Muscle layer of colon (tissue), 2 donors: ENCODE data around the gene GP5.

Experiments used
- H3K27ac ChIP-seq: one replicate; pipeline ENCODE4 v1.7.0; 2013; ENCODE audit warnings: low read depth, mild to moderate bottlenecking, low read length, moderate library complexity
- H3K27me3 ChIP-seq, 2 donors: one replicate each; pipeline ENCODE4 v1.7.0; 2013; ENCODE audit warnings: low read length in 2 of 2, mild to moderate bottlenecking in 2 of 2; ENCODE audit not compliant: insufficient read depth in 2 of 2, control insufficient read depth in 1 of 2
- H3K36me3 ChIP-seq: one replicate; pipeline ENCODE4 v1.7.0; 2013; ENCODE audit warnings: mild to moderate bottlenecking, low read length; ENCODE audit not compliant: insufficient read depth
- H3K4me1 ChIP-seq: one replicate; pipeline ENCODE4 v1.7.0; 2013; ENCODE audit warnings: mild to moderate bottlenecking, low read length; ENCODE audit not compliant: insufficient read depth
- H3K4me3 ChIP-seq, 2 donors: one replicate each; pipeline ENCODE4 v1.7.0; 2013; ENCODE audit warnings: low read length in 2 of 2, low read depth in 1 of 2, mild to moderate bottlenecking in 1 of 2, moderate library complexity in 1 of 2
- H3K9ac ChIP-seq: one replicate; pipeline ENCODE4 v1.7.0; 2013; ENCODE audit warnings: low read length
- H3K9me3 ChIP-seq: one replicate; pipeline ENCODE4 v1.7.0; 2013; ENCODE audit warnings: mild to moderate bottlenecking, low read length
- donor health status: abdominal sarcoma.
- donor health status: Adenocarcinoma of cecum.

GP5 gene

DNA sequence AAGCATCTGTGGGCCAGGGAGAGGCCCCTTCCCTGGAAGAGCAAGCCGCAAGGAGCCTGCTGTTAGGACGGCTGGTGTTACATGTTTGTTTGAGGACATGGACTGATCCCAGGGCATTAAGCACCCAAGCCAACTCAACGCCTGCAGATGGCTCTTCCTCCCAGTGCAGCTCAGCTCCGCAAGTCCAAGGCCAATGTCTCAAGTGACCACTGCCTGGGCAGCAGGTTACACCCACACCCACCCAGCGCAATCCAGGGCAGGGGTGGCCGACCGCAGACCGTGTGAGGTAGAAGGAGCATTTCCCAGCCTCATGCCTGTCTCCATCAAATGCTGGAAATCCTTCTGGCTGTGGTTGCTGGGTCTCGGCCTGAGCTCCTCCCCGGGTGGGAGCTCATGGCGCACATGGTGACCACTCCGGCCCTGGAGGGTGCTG lies 14.5 kb downstream of the GP5 start:
- H3K27me3 ChIP-seq: no peaks in the 10 kb centered on the region
- no peaks in the 10 kb centered on the region for H3K9me3 ChIP-seq
- no peak overlapping the region for H3K27ac ChIP-seq
- H3K9ac ChIP-seq: no peak overlapping the region
- H3K4me3 ChIP-seq: no peak overlapping the region
- no peaks in the 10 kb centered on the region for H3K36me3 ChIP-seq
- no peaks in the 10 kb centered on the region for H3K4me1 ChIP-seq

DNA sequence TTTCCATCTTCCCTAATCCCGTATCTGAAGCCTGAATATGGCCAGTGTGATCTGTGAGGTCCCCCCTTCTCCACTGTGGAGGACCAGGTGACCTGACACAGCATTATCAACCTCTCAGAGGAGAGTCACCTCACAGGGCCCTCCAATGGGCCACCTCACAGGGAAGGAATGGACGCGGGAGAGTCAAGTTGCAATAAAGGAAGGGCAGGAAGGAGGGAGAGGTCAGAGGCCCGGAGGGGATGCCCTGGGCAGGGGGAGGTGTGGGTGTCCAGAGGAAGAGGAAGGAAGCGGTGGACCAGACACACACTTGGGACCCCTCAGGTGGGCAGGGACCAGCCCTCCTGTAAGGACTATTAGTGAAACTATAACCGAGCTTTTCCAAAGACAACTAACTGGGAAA lies 14.9 kb downstream of the GP5 start:
- Histone ChIP-seq H3K4me1 (no peaks in the 10 kb centered on the region), H3K9me3 (no peaks in the 10 kb centered on the region), H3K36me3 (no peaks in the 10 kb centered on the region), H3K4me3 (no peak overlapping the region), H3K27ac (no peak overlapping the region), H3K9ac (no peak overlapping the region), H3K27me3 (no peaks in the 10 kb centered on the region)

DNA sequence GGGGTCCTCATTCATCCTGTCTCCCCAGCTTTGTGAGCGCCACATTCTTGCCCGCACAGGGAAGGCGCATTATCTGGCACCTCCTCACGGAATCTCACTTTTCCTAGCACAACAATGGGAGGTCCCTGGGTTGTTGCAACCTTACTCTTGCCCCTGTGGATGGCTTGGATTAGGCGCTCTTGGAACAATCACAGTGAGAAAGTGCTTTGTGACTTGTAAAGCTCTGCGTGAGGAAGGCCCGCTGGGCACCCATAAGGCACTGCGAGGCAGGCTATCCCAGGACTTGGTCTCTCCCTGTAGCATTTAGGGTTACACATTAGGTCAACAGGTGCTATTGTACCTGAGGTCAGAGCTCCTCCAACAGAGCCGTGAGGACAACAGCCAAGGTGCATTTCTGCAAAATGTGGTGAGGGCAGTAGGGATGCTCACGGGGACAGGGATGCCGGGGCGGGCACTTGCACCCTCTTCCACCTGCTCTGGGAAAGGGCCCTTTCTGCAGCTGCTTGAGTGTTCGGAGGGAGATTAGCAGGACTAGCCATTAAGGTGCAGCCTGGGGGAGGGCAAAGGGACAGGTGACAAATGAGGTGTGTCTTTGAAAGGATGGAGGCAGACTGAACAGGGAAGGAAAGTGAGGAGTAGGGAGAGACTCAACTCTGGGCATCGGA lies 15.7 kb downstream of the GP5 start:
- no peak overlapping the region for H3K4me3 ChIP-seq
- H3K27me3 ChIP-seq: no peaks in the 10 kb centered on the region

DNA sequence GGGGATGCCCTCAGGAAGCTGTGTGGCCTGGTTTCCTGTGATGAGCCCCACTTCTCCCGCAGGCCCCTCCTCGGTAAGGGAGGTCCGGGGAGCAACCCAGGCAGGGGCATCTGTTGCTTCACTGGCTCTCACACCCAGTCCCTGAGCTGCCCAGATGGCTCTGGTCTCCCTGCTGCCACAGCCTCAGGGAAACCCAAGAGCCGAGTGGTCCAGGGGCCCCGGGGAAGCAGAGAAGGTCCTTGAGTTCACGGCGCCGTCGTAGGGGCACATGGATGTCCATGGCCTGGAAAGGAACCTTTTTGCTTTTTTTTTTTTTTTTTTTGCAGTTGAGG lies 16.2 kb downstream of the GP5 start:
- Histone ChIP-seq H3K4me1 (no peaks in the 10 kb centered on the region), H3K36me3 (no peaks in the 10 kb centered on the region), H3K9me3 (no peaks in the 10 kb centered on the region), H3K4me3 (no peak overlapping the region), H3K27ac (no peak overlapping the region), H3K27me3 (no peaks in the 10 kb centered on the region), H3K9ac (no peak overlapping the region)

More for the DNA sequence above, 15.7 kb downstream of the GP5 start:
- no peak overlapping the region for H3K27ac ChIP-seq
- no peaks in the 10 kb centered on the region for H3K9me3 ChIP-seq
- no peak overlapping the region for H3K9ac ChIP-seq
- H3K36me3 ChIP-seq: no peaks in the 10 kb centered on the region
- no peaks in the 10 kb centered on the region for H3K4me1 ChIP-seq

DNA sequence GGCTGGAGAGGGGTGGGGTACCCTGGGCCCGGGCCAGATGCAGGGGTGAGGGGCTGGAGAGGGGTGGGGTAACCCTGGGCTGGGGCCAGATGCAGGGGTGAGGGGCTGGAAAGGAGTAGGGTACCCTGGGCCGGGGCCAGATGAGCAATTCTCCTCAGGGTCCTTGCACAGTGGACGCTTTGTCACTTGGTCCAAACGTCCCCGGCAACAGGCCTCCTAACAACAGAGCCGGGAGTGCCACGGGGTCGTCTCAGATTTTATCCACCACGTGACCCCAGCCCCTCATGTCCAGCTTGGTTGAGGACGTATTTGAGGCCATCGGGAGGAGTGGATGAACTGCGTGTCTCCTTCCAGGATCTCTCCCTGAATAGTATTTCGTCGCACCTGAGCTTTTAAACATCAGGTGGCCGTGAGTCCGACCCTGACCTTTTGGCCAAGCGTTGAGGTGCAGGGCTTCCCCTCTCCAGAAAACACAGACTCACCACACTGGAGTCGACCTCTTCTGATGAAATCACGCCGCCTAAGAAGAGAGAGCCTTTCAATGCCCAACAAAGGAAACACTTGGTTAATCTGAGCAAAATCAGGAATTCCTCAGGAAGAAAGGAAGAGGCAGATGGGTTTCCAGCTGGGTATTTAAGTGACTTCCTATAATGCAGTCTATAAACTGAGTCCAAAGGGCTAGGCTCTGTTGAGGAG lies 16.7 kb downstream of the GP5 start:
- no peak overlapping the region for H3K27ac ChIP-seq
- H3K4me3 ChIP-seq: no peak overlapping the region
- no peaks in the 10 kb centered on the region for H3K36me3 ChIP-seq
- no peak overlapping the region for H3K9ac ChIP-seq
- no peaks in the 10 kb centered on the region for H3K9me3 ChIP-seq
- H3K4me1 ChIP-seq: no peaks in the 10 kb centered on the region
- H3K27me3 ChIP-seq: no peaks in the 10 kb centered on the region

DNA sequence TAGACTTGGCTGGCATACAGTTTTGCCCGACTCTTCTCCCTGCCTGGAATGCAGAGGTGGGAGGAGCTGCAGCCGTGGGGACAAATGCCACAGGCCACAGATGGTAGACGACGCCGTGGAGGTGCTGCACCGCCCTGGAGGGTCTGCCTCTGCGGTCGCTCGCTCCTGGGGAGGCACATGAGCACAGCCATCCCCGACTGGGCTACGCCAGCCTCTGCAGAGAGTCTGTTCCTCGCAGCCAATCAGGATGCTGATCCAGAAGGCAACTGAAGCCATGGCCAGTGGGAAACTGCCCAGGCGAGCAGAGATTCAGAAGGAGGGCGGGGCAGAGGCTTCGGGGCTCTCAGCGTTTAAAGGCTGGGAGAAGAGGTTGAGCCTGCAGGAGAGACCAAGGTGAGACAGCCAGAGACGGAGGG lies 17.6 kb downstream of the GP5 start:
- Histone ChIP-seq H3K9ac (no peak overlapping the region), H3K4me3 (no peak overlapping the region), H3K27ac (no peak overlapping the region)

DNA sequence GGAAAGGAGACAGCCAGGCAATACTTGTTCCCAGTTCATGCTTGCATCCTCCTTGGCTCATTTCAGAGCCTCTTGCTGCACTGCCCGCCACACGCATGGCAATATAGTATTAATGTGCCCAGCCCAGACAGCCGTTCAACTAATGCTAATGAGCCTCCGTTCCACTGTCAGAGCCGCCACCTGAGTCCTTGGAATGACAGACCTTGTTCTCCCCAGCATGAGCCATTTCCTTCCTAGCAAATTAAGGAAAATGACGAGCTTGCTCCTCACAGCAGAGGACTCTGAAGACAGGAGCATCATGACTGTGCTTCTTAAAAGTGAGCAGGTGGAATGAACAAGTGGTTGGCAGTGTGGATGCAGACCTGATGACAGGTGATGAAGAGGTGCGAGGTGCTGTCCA lies 18.7 kb downstream of the GP5 start:
- Histone ChIP-seq H3K4me3 (no peak overlapping the region), H3K27me3 (no peaks in the 10 kb centered on the region), H3K36me3 (no peaks in the 10 kb centered on the region), H3K9ac (no peak overlapping the region), H3K27ac (no peak overlapping the region), H3K9me3 (no peaks in the 10 kb centered on the region), H3K4me1 (no peaks in the 10 kb centered on the region)

More for the DNA sequence above, 17.6 kb downstream of the GP5 start:
- H3K36me3 ChIP-seq: no peaks in the 10 kb centered on the region
- no peaks in the 10 kb centered on the region for H3K9me3 ChIP-seq
- no peaks in the 10 kb centered on the region for H3K27me3 ChIP-seq
- no peaks in the 10 kb centered on the region for H3K4me1 ChIP-seq

DNA sequence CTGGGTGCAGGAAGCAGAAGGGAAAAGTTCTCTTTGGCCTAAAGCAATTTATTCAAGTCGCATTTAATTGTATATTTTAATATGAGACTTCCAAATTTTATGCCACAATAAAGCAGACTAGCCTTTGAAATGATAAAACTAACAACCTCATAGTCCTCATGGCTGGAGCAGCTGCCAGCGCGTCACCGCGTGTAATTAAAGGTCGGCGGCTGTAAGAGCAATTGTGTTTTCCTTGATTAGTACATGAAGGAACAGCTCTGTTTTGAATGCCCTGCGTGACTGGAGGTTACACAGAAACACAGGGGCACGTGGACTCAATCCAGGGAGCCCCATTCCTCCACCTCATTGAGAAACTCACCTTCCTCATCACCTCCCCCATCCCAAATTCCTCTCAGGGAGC lies 19.4 kb downstream of the GP5 start:
- H3K4me3 ChIP-seq: no peak overlapping the region
- H3K9me3 ChIP-seq: no peaks in the 10 kb centered on the region
- peaks cover 0 to 4% of the 10 kb centered on the region in 2 donors for H3K27me3 ChIP-seq
- H3K36me3 ChIP-seq: no peaks in the 10 kb centered on the region
- no peaks in the 10 kb centered on the region for H3K4me1 ChIP-seq
- H3K9ac ChIP-seq: no peak overlapping the region
- no peak overlapping the region for H3K27ac ChIP-seq

DNA sequence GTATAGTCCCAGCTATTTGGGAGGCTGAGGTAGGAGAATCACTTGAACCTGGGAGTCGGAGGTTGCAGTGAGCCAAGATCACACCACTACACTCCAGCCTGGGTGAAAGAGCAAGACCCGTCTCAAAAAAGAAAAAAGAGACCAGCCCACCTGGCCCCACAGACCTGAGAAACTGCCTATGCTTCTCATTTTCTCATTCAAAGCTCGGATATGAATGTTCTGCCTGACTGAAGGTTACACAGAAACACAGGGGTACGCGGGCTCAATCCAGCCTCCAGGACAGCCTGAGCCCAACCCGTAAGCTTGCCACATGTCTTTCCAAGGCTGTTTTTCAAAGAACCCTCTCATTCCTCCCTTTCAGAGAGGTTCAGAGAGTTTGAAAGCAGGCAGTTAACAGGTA lies 19.8 kb downstream of the GP5 start:
- Histone ChIP-seq H3K36me3 (no peaks in the 10 kb centered on the region), H3K4me1 (no peaks in the 10 kb centered on the region), H3K9ac (no peak overlapping the region), H3K27ac (no peak overlapping the region), H3K27me3 (peaks cover 0 to 4% of the 10 kb centered on the region in 2 donors), H3K4me3 (no peak overlapping the region), H3K9me3 (no peaks in the 10 kb centered on the region)

DNA sequence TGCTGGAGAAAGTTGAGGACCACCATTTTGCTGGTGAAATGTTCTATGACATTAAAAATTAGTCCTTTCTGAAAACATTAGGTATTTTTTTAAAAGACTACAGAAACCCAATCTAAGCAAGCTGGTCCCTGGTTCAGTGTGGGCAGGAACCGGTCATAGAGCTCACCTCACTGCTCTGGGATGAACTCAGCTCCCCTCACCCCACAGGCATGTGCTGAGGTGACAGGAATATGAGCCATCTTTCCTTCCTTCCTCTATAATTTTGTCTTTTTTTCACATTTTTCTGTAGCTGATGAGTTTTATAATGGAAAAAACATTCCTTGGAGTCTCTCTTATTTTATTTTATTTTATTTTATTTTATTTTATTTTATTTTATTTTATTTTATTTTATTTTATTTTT lies 21.4 kb downstream of the GP5 start:
- Histone ChIP-seq H3K4me3 (no peak overlapping the region), H3K27ac (no peak overlapping the region), H3K27me3 (peaks cover 0 to 4% of the 10 kb centered on the region in 2 donors), H3K4me1 (no peaks in the 10 kb centered on the region), H3K9me3 (no peaks in the 10 kb centered on the region), H3K9ac (no peak overlapping the region), H3K36me3 (no peaks in the 10 kb centered on the region)

DNA sequence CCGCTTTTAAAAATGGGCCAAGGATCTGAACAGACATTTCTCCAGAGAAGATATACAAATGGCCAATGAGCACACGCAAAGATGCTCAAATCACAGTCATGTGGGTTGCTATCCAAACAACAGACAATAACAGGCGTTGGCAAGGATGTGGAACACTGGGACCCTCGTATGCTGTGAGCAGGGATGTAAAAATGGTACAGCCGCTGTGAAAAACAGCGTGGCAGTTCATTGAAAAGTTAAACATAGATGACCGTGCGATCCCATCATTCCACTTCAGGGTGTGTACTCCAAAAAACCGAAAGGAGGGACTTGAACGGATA lies 22.9 kb downstream of the GP5 start:
- no peaks in the 10 kb centered on the region for H3K36me3 ChIP-seq
- no peak overlapping the region for H3K4me3 ChIP-seq
- H3K27me3 ChIP-seq: peaks cover 0 to 7% of the 10 kb centered on the region in 2 donors
- H3K9ac ChIP-seq: no peak overlapping the region
- H3K9me3 ChIP-seq: no peaks in the 10 kb centered on the region
- no peak overlapping the region for H3K27ac ChIP-seq
- H3K4me1 ChIP-seq: no peaks in the 10 kb centered on the region
